SK-N-SH (cell line): ENCODE results near the gene SLC25A25. TPM values are rescaled to one million over a fixed set of nuclear protein-coding genes. Genes with fewer than 3 reads are reported as not detected.
A peak's percentile ranks its signal among the peaks of the same experiment; 100 is the strongest.

Source experiments
- CTCF ChIA-PET: fragments of 300-600, 350-600 bp; formaldehyde crosslinking; extraction: SDS; loops from one replicate; lab custom pipeline; 2021; lab: Yijun Ruan, JAX
- POLR2A ChIA-PET: fragments of 350-600 bp; sonication (Branson Sonifier 250); formaldehyde crosslinking; extraction: SDS; loops from one replicate; lab custom pipeline; 2020; ENCODE audit warnings: antibody characterized with exemption, inconsistent platforms; lab: Yijun Ruan, JAX
- DNase-seq: peaks from one replicate; pipeline ENCODE4 v3.0.0; 2012
- H2AFZ ChIP-seq: fragments of 200-600 bp; sonication (generic); 2 replicates; pipeline ENCODE4 v1.8.1; 2016; ENCODE audit warnings: antibody characterized with exemption, mild to moderate bottlenecking, low read depth
- H3F3A ChIP-seq: fragments of 200-600 bp; sonication (generic); replicated peaks from 2 replicates; pipeline ENCODE3; 2016; ENCODE audit warnings: antibody characterized with exemption, mild to moderate bottlenecking; ENCODE audit not compliant: insufficient read depth
- H3K27ac ChIP-seq, 2 experiments: fragments of 200-500 bp in 1 of 2; fragments of 200-600 bp in 1 of 2; sonication (Bioruptor generic) in 1 of 2; sonication (generic), shearing (Covaris generic) in 1 of 2; 2 replicates each; pipeline versions ENCODE4 v1.5.1 to v1.6.1; 2014 to 2016; ENCODE audit warnings: low read depth in 2 of 2, inconsistent platforms in 1 of 2, low read length in 1 of 2, mild to moderate bottlenecking in 1 of 2, mixed read lengths in 1 of 2
- H3K27me3 ChIP-seq: fragments of 200-600 bp; sonication (generic), shearing (Covaris generic); 2 replicates; pipeline ENCODE4 v1.6.1; 2016; ENCODE audit warnings: mixed run types; ENCODE audit not compliant: insufficient read depth
- H3K36me3 ChIP-seq, 2 experiments: fragments of 200-500 bp in 1 of 2; fragments of 200-600 bp in 1 of 2; sonication (Bioruptor generic) in 1 of 2; sonication (generic) in 1 of 2; replicated peaks in 1 of 2; 2 replicates each; pipeline versions ENCODE3 to v1.5.1; 2014 to 2016; ENCODE audit warnings: low read length in 1 of 2, mild to moderate bottlenecking in 1 of 2; ENCODE audit not compliant: insufficient read depth in 2 of 2, control insufficient read depth in 1 of 2
- H3K4me1 ChIP-seq, 2 experiments: fragments of 200-500 bp in 1 of 2; fragments of 200-600 bp in 1 of 2; sonication (Bioruptor generic) in 1 of 2; sonication (generic), shearing (Covaris generic) in 1 of 2; 2 replicates each; pipeline versions ENCODE4 v1.5.1 to v1.6.1; 2014 to 2016; ENCODE audit warnings: low read depth in 1 of 2, low read length in 1 of 2, mixed run types in 1 of 2; ENCODE audit not compliant: insufficient read depth in 2 of 2, control insufficient read depth in 1 of 2
- H3K4me2 ChIP-seq: fragments of 200-600 bp; sonication (generic), shearing (Covaris generic); 2 replicates; pipeline ENCODE4 v1.6.1; 2017; ENCODE audit warnings: mixed run types
- H3K4me3 ChIP-seq, 2 experiments: fragments of 200-500 bp in 1 of 2; fragments of 200-600 bp in 1 of 2; sonication (Bioruptor generic) in 1 of 2; sonication (generic), shearing (Covaris generic) in 1 of 2; 2 replicates each; pipeline versions ENCODE4 v1.5.1 to v1.8.1; 2014 to 2016; ENCODE audit warnings: low read depth in 2 of 2, inconsistent platforms in 1 of 2, low read length in 1 of 2, mild to moderate bottlenecking in 1 of 2, mixed read lengths in 1 of 2, moderate library complexity in 1 of 2
- H3K79me2 ChIP-seq: fragments of 200-600 bp; sonication (generic); 2 replicates; pipeline ENCODE4 v1.8.1; 2017; ENCODE audit warnings: mild to moderate bottlenecking; ENCODE audit not compliant: insufficient read depth
- H3K9ac ChIP-seq: fragments of 200-600 bp; sonication (generic); 2 replicates; pipeline ENCODE4 v1.6.1; 2017; ENCODE audit warnings: mixed run types
- H3K9me2 ChIP-seq: fragments of 200-600 bp; sonication (generic); 2 replicates; pipeline ENCODE4 v1.6.1; 2017; ENCODE audit warnings: mixed run types
- H3K9me3 ChIP-seq: fragments of 200-600 bp; sonication (generic); 2 replicates; pipeline ENCODE4 v1.6.1; 2017; ENCODE audit warnings: mixed run types, mild to moderate bottlenecking, moderate library complexity
- H4K20me1 ChIP-seq: fragments of 200-600 bp; sonication (generic); 2 replicates; pipeline ENCODE4 v1.6.1; 2017; ENCODE audit warnings: mild to moderate bottlenecking, mixed run types; ENCODE audit not compliant: insufficient read depth
- GABPA ChIP-seq: IDR thresholded peaks from 2 replicates; pipeline ENCODE4 v1.4.0; 2012; ENCODE audit warnings: low read depth, mild to moderate bottlenecking
- GATA2 ChIP-seq: sonication (generic); formaldehyde crosslinking; IDR thresholded peaks from 2 replicates; pipeline ENCODE4 v1.5.0; 2020; ENCODE audit warnings: mild to moderate bottlenecking, missing genetic modification reagents
- IRF3 ChIP-seq: fragments of 150-350 bp; IDR thresholded peaks from 2 replicates; pipeline ENCODE4 v1.6.1; 2016; ENCODE audit warnings: mild to moderate bottlenecking, low read depth, low read length
- MAX ChIP-seq: IDR thresholded peaks from 2 replicates; pipeline ENCODE4 v1.4.0; 2012; ENCODE audit warnings: low read depth
- MEF2A ChIP-seq: IDR thresholded peaks from 2 replicates; pipeline ENCODE4 v1.4.0; 2012; ENCODE audit warnings: low read depth, borderline replicate concordance
- SIN3A ChIP-seq: IDR thresholded peaks from 2 replicates; pipeline ENCODE4 v1.6.1; 2012; ENCODE audit warnings: low read depth, mild to moderate bottlenecking, low read length, moderate library complexity, borderline replicate concordance
- TEAD4 ChIP-seq: IDR thresholded peaks from 2 replicates; pipeline ENCODE4 v1.4.0; 2012; ENCODE audit warnings: mild to moderate bottlenecking, borderline replicate concordance; ENCODE audit not compliant: insufficient read depth
- WGBS: methylation state at CpG from one replicate; pipeline ENCODE4 v1.1.6; 2017; ENCODE audit warnings: low lambda C conversion rate; 5-methylcytosine and 5-hydroxymethylcytosine counted together
- polyA plus RNA-seq, 3 experiments: library from polyadenylated mRNA; depleted of rRNA; stranded (reverse); fragments of >200 nt; gene quantifications; 2 replicates each; pipeline ENCODE4 v1.2.3, GENCODE V29; 2012
- TF ChIP-seq, protein P1 (sequence below): IDR thresholded peaks from 2 replicates; pipeline ENCODE4 v1.4.0; 2012; ENCODE audit warnings: low read depth, borderline replicate concordance

The SLC25A25 gene
- polyA plus RNA-seq, 1 of the 3 experiments (the other 2 are of a cell fraction) = 12.1 TPM

DNA sequence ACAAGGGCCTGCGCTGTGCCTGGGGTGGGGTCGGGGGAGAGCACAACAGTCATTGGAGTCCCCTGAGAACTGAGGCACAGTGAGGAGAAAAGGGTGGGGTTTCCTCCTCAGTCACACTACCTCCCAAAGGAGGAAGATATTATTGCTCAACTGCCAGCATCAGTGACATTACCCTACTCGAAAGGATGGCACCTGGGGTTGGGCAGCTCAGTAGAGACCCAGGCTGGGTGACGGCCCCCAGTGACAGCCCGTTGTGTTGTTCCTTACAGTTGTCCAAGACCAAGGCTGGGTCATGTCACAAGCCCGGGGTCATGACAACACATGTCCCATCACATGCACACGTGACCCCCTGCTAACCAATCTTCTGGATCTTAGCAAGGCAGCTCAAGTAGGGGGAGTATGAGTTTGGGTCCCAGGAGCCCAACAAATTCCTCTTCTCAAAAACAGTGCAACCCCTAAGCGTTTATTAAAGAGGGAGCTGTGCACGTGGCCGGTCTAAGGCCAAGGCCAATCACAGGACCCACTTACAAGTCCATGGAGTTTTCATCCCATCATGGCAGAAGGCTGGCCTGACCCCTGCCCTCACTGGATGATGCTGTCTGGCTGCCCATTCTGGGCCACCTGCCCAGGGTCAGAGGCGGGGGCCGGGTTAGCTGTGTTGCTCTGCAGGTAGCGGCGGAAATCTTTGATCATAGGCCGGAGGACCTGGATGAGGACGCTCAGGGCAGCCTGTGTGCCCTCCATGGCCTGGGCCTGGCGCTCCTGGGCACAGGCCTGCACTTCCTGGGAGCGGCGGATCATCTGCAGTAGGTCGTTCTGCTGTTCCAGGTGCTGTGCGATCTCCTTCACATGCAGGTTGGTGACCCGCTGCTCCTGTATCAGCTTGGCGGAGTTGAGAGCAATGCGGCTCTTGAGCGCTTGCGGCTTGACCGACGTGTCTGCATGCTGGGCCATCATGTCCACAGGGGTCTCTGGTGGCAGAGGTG, 4.9 kb upstream of the SLC25A25 start:
- Histone ChIP-seq H3F3A (no peaks in the 10 kb centered on the region), H3K27ac (no peak overlapping the region), H3K9me3 (no peaks in the 10 kb centered on the region), H3K9ac (no peak overlapping the region), H3K79me2 (peaks cover 28% of the 10 kb centered on the region), H2AFZ (no peak overlapping the region), H3K27me3 (no peaks in the 10 kb centered on the region), H3K4me1 (peaks cover 10 to 16% of the 10 kb centered on the region in 2 experiments; a peak in 1 of 4 replicates), H4K20me1 (no peaks in the 10 kb centered on the region), H3K4me3 (no peak overlapping the region), H3K9me2 (no peaks in the 10 kb centered on the region), H3K4me2 (no peak overlapping the region), H3K36me3 (peaks cover 0 to 3% of the 10 kb centered on the region in 2 experiments)
- no peak for DNase-seq
- ChIA-PET CTCF (no interaction called here), POLR2A (no interaction called here)
- 96% methylated on average over 14 of the region's 28 CpGs for WGBS
- TF ChIP-seq MEF2A (no peak), TEAD4 (no peak), IRF3 (no peak), GABPA (no peak)

DNA sequence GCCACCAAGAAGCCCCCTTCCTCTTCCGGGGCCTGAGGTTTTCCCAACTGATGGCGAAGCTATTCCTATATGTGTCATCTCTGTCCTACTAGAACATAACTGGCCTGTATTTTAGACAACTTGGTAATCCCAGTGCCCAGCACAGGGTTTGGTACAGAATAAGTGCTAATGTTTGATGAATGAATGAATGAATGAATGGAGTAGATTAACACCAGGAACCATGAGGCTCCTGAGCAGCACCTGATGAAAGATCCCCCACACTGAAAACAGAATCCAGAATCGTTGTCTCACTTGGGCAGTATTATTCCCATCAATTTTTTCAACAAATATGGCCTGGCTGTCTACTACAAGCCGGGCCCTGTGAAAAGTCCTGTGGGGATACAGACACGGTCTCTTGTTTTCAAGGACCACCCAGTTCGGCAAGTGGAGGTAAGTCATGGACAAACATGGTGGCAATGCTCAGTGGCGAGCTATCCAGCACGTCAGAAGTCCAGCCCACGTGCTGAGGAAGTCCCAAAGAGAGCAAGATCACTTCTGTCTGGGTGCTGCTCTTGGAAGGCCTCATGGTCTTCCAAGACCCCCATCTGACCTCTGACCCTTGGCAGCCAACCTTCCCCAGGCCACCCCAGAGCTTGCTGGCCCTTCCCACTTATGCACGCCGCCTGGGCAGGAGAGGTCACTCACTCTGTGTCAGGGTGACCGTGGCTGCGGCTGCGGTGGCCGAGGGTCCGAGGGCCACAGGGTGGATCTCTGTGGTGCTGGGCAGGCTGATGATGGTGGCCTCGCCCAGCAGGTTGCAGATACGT, 1.9 kb upstream of the SLC25A25 start:
- 98% methylated on average over 15 of the region's 18 CpGs for WGBS
- Histone ChIP-seq H3K27me3 (no peaks in the 10 kb centered on the region), H4K20me1 (no peaks in the 10 kb centered on the region), H3F3A (no peaks in the 10 kb centered on the region), H3K27ac (peak overlapping the region; percentile 62 to 72; a peak in 2 of 4 replicates), H3K9me3 (no peaks in the 10 kb centered on the region), H2AFZ (no peak overlapping the region), H3K4me1 (peaks cover 10 to 19% of the 10 kb centered on the region in 2 experiments; a peak in 2 of 4 replicates), H3K9ac (no peak overlapping the region), H3K9me2 (no peaks in the 10 kb centered on the region), H3K4me3 (peak overlapping the region; percentile 50 to 65), H3K36me3 (peaks cover 0 to 3% of the 10 kb centered on the region in 2 experiments), H3K79me2 (peaks cover 58% of the 10 kb centered on the region), H3K4me2 (peak overlapping the region; percentile 92)
- POLR2A ChIA-PET = interaction anchor here (2.4 kb wide), 1 partner anchor 20 kb away, joined by 10 read pairs; no protein-coding TSS in a partner anchor
- DNase-seq = no peak
- CTCF ChIA-PET = interaction anchor here (1.1 to 4.7 kb wide), 6 partner anchors 11 to 123 kb away, joined by 4 to 18 read pairs (median 8); no protein-coding TSS in a partner anchor
- TF ChIP-seq MAX (no peak), SIN3A (no peak), MEF2A (no peak), GATA2 (CRISPR knock-in tag) (no peak)
- TF ChIP-seq, protein P1, sequence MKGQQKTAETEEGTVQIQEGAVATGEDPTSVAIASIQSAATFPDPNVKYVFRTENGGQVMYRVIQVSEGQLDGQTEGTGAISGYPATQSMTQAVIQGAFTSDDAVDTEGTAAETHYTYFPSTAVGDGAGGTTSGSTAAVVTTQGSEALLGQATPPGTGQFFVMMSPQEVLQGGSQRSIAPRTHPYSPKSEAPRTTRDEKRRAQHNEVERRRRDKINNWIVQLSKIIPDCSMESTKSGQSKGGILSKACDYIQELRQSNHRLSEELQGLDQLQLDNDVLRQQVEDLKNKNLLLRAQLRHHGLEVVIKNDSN = no peak
